CD14-positive monocyte (primary cell): ENCODE data around the gene CD93. TPM values are rescaled to one million over a fixed set of nuclear protein-coding genes. Genes with fewer than 3 reads are reported as not detected.
A peak's percentile ranks its signal among the peaks of the same experiment; 100 is the strongest.

Experiments
- DNase-seq, 3 donors: peaks; one replicate each; pipeline ENCODE4 v3.0.0-alpha.2; 2011 to 2022
- H2AFZ ChIP-seq: 2 replicates; pipeline ENCODE4 v1.6.0; 2012; ENCODE audit warnings: mild to moderate bottlenecking, low read depth, low read length, inconsistent platforms; ENCODE audit not compliant: insufficient read depth, poor library complexity, severe bottlenecking
- H3K27ac ChIP-seq, 2 donors: 1 replicate in 1 of 2; 2 replicates in 1 of 2; pipeline ENCODE4 v1.5.1; 2012 to 2013; ENCODE audit warnings: low read length in 2 of 2, control low read depth in 1 of 2, inconsistent platforms in 1 of 2, low read depth in 1 of 2, mild to moderate bottlenecking in 1 of 2
- H3K27me3 ChIP-seq, 2 donors: one replicate each; pipeline versions ENCODE4 v1.6.0 to v1.6.1; 2011 to 2013; ENCODE audit warnings: low read length in 2 of 2; ENCODE audit not compliant: control insufficient read depth in 2 of 2, insufficient read depth in 2 of 2
- H3K36me3 ChIP-seq, 2 donors: replicated peaks in 1 of 2; 1 replicate in 1 of 2; 2 replicates in 1 of 2; pipeline versions ENCODE4 v1.5.1 to v1.6.1; 2012 to 2013; ENCODE audit warnings: low read length in 2 of 2, control low read depth in 1 of 2, inconsistent platforms in 1 of 2, mild to moderate bottlenecking in 1 of 2; ENCODE audit not compliant: insufficient read depth in 2 of 2, control insufficient read depth in 1 of 2
- H3K4me1 ChIP-seq, 2 donors: 1 replicate in 1 of 2; 2 replicates in 1 of 2; pipeline versions ENCODE4 v1.5.1 to v1.6.1; 2012 to 2013; ENCODE audit warnings: low read length in 2 of 2, control low read depth in 1 of 2, inconsistent platforms in 1 of 2, mild to moderate bottlenecking in 1 of 2, moderate library complexity in 1 of 2; ENCODE audit not compliant: insufficient read depth in 2 of 2, control insufficient read depth in 1 of 2
- H3K4me2 ChIP-seq: replicated peaks from 2 replicates; pipeline ENCODE3; 2012; ENCODE audit warnings: low read length, moderate library complexity, mild to moderate bottlenecking; ENCODE audit not compliant: poor library complexity, severe bottlenecking; ENCODE audit errors: extremely low read depth
- H3K4me3 ChIP-seq, 3 experiments: fragments of 200-600 bp in 1 of 3; sonication (generic) in 1 of 3; replicated peaks in 1 of 3; 1 replicate in 2 of 3; 2 replicates in 1 of 3; pipeline ENCODE4 v1.5.1; 2011 to 2013; ENCODE audit warnings: low read length in 3 of 3, mild to moderate bottlenecking in 3 of 3, control low read depth in 2 of 3, low read depth in 2 of 3, inconsistent platforms in 1 of 3, moderate library complexity in 1 of 3
- H3K79me2 ChIP-seq: 2 replicates; pipeline ENCODE4 v1.6.0; 2012; ENCODE audit warnings: mild to moderate bottlenecking, control low read depth, inconsistent platforms, low read length, moderate library complexity; ENCODE audit not compliant: insufficient read depth
- H3K9ac ChIP-seq: 2 replicates; pipeline ENCODE4 v1.6.0; 2017; ENCODE audit warnings: low read length, mild to moderate bottlenecking; ENCODE audit not compliant: insufficient read depth, poor library complexity, severe bottlenecking
- H3K9me3 ChIP-seq, 2 donors: replicated peaks in 1 of 2; 1 replicate in 1 of 2; 2 replicates in 1 of 2; pipeline versions ENCODE4 v1.5.1 to v1.6.1; 2012 to 2013; ENCODE audit warnings: low read length in 2 of 2, control low read depth in 1 of 2; ENCODE audit not compliant: control insufficient read depth in 1 of 2, insufficient read depth in 1 of 2
- H4K20me1 ChIP-seq: 2 replicates; pipeline ENCODE4 v1.6.0; 2012; ENCODE audit warnings: mild to moderate bottlenecking, low read length, control low read depth, moderate library complexity; ENCODE audit not compliant: insufficient read depth
- H3K27ac Mint-ChIP-seq, 7 donors: one replicate each; pipeline ENCODE4 v1.8.0; 2020; ENCODE audit warnings: mild to moderate bottlenecking in 7 of 7, mixed read lengths in 7 of 7, moderate library complexity in 6 of 7, inconsistent platforms in 2 of 7
- H3K27me3 Mint-ChIP-seq, 3 donors: one replicate each; pipeline ENCODE4 v1.8.0; 2021 to 2022; ENCODE audit warnings: low read depth in 3 of 3, mild to moderate bottlenecking in 3 of 3, mixed read lengths in 3 of 3, moderate library complexity in 3 of 3, inconsistent platforms in 1 of 3
- H3K36me3 Mint-ChIP-seq, 2 donors: one replicate each; pipeline ENCODE4 v1.8.0; 2020; ENCODE audit warnings: mixed read lengths in 2 of 2, inconsistent platforms in 1 of 2, mild to moderate bottlenecking in 1 of 2
- H3K4me1 Mint-ChIP-seq: one replicate; pipeline ENCODE4 v1.8.0; 2020; ENCODE audit warnings: mild to moderate bottlenecking, mixed read lengths
- H3K4me3 Mint-ChIP-seq, 2 donors: one replicate each; pipeline ENCODE4 v1.8.0; 2020; ENCODE audit warnings: mild to moderate bottlenecking in 2 of 2, mixed read lengths in 2 of 2, moderate library complexity in 1 of 2
- H3K9me3 Mint-ChIP-seq, 7 donors: one replicate each; pipeline ENCODE4 v1.8.0; 2020 to 2022; ENCODE audit warnings: mixed read lengths in 7 of 7, mild to moderate bottlenecking in 6 of 7, moderate library complexity in 6 of 7, inconsistent platforms in 2 of 7
- WGBS: methylation state at CpG from one replicate; pipeline ENCODE4 v1.1.5; 2013; ENCODE audit warnings: missing lambda C conversion rate; ENCODE audit not compliant: insufficient coverage; 5-methylcytosine and 5-hydroxymethylcytosine counted together
- intact Hi-C, 2 donors: fragments of 100-400 bp; cut with micrococcal nuclease; formaldehyde crosslinking; loops; one replicate each; pipeline versions ENCODE4 v1.15.0 to v1.15.1; 2023
- polyA plus RNA-seq, 3 donors: library from polyadenylated mRNA; depleted of rRNA in 1 of 3; unstranded in 2 of 3; stranded (reverse) in 1 of 3; fragments of 300-500 nt in 2 of 3; fragments of >200 nt in 1 of 3; fragmentation: Illumina TruSeq in 2 of 3; gene quantifications; 1 replicate in 2 of 3; 2 replicates in 1 of 3; pipeline ENCODE4 v1.2.3, GENCODE V29; 2012 to 2021
- TF ChIP-seq, protein P1 (sequence below): fragments of 200-600 bp; IDR thresholded peaks from one replicate; pipeline ENCODE4 v1.8.0; 2022; ENCODE audit warnings: antibody characterized with exemption, mild to moderate bottlenecking

Gene CD93
- polyA plus RNA-seq, 3 donors, result 26.0 to 170 (median 48.9) TPM

DNA sequence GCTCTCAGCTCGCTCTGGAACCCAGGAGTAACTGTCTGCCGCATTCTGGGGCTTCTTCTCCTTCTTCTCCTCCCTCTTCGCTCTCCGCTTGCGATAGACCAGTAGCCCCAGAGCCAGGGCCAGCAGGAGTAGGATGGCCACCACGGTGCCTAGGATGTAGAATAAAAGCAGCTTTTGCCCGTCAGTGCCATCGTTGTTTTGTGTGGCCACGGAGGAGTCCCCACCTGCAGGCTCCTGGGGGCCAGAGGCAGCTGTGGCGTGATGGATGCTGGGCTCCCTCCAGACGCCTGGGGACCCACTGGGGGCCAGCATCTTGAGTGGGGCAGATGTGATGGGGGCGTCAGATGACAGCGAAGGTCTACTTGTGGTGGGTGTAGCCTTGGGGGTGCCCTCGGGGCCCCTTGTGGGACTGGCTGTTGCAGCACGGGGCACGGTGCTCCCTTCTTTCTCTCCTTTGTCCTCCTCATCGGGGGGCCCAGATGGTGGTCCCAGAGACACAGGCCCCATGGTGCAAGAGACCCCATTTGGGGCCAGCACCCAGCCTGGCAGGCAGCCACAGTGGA, 1.8 kb downstream of the CD93 start:
- Histone ChIP-seq H3K9me3 (no peaks in the 10 kb centered on the region), H3K36me3 (peaks cover 17 to 35% of the 10 kb centered on the region in 2 donors), H3K4me2 (peak overlapping the region; percentile 95), H3K79me2 (peaks cover 74% of the 10 kb centered on the region), H3K9ac (peak overlapping the region; percentile 94), H3K4me3 (peak overlapping the region; percentile 31 to 88 (median 64)), H4K20me1 (peaks cover 42% of the 10 kb centered on the region), H2AFZ (no peak overlapping the region), H3K4me1 (peaks cover 80 to 95% of the 10 kb centered on the region in 2 donors), H3K27ac (peak overlapping the region; percentile 96 to 97), H3K27me3 (no peaks in the 10 kb centered on the region)
- intact Hi-C loops, result loop anchor here (5.0 to 10.0 kb wide), 2 partner anchors 33 to 150 kb away; no protein-coding TSS in a partner anchor
- Mint-ChIP-seq H3K9me3 (no peaks in the 10 kb centered on the region), H3K27me3 (peaks cover 0 to 7% (median 0%) of the 10 kb centered on the region in 3 donors), H3K4me3 (peak overlapping the region; percentile 94 to 97), H3K4me1 (peaks cover 73% of the 10 kb centered on the region), H3K27ac (peak overlapping the region; percentile 93 to 100 (median 98)), H3K36me3 (peaks cover 53 to 54% of the 10 kb centered on the region in 2 donors)
- DNase-seq, result no peak
- 83% methylated on average over 11 of the region's 17 CpGs for WGBS
- TF ChIP-seq, protein P1, sequence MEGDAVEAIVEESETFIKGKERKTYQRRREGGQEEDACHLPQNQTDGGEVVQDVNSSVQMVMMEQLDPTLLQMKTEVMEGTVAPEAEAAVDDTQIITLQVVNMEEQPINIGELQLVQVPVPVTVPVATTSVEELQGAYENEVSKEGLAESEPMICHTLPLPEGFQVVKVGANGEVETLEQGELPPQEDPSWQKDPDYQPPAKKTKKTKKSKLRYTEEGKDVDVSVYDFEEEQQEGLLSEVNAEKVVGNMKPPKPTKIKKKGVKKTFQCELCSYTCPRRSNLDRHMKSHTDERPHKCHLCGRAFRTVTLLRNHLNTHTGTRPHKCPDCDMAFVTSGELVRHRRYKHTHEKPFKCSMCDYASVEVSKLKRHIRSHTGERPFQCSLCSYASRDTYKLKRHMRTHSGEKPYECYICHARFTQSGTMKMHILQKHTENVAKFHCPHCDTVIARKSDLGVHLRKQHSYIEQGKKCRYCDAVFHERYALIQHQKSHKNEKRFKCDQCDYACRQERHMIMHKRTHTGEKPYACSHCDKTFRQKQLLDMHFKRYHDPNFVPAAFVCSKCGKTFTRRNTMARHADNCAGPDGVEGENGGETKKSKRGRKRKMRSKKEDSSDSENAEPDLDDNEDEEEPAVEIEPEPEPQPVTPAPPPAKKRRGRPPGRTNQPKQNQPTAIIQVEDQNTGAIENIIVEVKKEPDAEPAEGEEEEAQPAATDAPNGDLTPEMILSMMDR, result no peak

DNA sequence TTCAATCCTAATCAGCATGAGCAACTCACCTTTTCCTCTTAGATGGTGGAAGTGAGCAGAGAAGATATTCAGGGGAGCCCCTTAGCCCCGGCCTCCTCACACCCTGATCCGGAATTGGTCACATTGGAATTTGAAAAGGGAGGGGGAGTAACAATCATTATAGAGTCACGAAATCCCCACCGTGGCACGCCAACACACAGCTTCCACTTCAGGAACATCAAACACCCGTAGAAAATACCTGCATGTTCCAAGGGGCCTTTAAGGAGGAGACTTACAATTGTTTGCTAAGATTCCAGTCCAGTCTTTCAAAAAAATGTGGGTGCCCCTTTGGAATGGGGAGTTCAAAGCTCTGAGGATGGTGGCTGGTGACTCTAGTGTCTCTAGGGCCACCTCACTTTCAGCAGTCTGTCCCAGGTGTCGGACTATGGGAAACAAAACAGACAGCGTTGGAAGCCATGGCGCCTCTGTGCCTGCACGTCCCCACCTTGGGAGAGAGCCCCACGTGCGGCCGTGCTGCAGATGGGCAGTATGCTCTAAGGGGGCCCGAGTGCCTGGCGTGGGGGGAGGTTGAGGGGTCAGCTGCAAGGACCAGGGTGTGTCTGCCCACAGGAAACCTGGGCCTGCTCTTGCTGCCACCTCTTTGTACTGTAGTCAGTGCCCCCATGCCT, 2.4 kb downstream of the CD93 start:
- intact Hi-C loops, result loop anchor here (5.0 to 10.0 kb wide), 2 partner anchors 34 to 151 kb away; no protein-coding TSS in a partner anchor
- 79% methylated on average over 4 of the region's 15 CpGs for WGBS
- H3K9ac ChIP-seq, result peak overlapping the region; percentile 94
- peak overlapping the region; percentile 94 to 97 for H3K4me3 Mint-ChIP-seq
- DNase-seq, result no peak
- H4K20me1 ChIP-seq, result peaks cover 49% of the 10 kb centered on the region
- no peaks in the 10 kb centered on the region for H3K9me3 Mint-ChIP-seq
- peak overlapping the region; percentile 96 to 97 for H3K27ac ChIP-seq
- no peaks in the 10 kb centered on the region for H3K27me3 ChIP-seq
- H3K9me3 ChIP-seq, result no peaks in the 10 kb centered on the region
- peak overlapping the region; percentile 31 to 88 (median 64) for H3K4me3 ChIP-seq
- peaks cover 80% of the 10 kb centered on the region for H3K79me2 ChIP-seq
- peaks cover 78% of the 10 kb centered on the region for H3K4me1 Mint-ChIP-seq
- peaks cover 0 to 7% (median 0%) of the 10 kb centered on the region in 3 donors for H3K27me3 Mint-ChIP-seq
- peak overlapping the region; percentile 95 for H3K4me2 ChIP-seq
- H3K27ac Mint-ChIP-seq, result peak overlapping the region; percentile 93 to 100 (median 98)
- peaks cover 24 to 42% of the 10 kb centered on the region in 2 donors for H3K36me3 ChIP-seq
- TF ChIP-seq, protein P1, result no peak
- H3K4me1 ChIP-seq, result peaks cover 84 to 100% of the 10 kb centered on the region in 2 donors
- H2AFZ ChIP-seq, result no peak overlapping the region
- peaks cover 60% of the 10 kb centered on the region in 2 donors for H3K36me3 Mint-ChIP-seq
